Measurements from ENCODE around the gene ST8SIA2.

ST8SIA2 gene, protein sequence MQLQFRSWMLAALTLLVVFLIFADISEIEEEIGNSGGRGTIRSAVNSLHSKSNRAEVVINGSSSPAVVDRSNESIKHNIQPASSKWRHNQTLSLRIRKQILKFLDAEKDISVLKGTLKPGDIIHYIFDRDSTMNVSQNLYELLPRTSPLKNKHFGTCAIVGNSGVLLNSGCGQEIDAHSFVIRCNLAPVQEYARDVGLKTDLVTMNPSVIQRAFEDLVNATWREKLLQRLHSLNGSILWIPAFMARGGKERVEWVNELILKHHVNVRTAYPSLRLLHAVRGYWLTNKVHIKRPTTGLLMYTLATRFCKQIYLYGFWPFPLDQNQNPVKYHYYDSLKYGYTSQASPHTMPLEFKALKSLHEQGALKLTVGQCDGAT

DNA sequence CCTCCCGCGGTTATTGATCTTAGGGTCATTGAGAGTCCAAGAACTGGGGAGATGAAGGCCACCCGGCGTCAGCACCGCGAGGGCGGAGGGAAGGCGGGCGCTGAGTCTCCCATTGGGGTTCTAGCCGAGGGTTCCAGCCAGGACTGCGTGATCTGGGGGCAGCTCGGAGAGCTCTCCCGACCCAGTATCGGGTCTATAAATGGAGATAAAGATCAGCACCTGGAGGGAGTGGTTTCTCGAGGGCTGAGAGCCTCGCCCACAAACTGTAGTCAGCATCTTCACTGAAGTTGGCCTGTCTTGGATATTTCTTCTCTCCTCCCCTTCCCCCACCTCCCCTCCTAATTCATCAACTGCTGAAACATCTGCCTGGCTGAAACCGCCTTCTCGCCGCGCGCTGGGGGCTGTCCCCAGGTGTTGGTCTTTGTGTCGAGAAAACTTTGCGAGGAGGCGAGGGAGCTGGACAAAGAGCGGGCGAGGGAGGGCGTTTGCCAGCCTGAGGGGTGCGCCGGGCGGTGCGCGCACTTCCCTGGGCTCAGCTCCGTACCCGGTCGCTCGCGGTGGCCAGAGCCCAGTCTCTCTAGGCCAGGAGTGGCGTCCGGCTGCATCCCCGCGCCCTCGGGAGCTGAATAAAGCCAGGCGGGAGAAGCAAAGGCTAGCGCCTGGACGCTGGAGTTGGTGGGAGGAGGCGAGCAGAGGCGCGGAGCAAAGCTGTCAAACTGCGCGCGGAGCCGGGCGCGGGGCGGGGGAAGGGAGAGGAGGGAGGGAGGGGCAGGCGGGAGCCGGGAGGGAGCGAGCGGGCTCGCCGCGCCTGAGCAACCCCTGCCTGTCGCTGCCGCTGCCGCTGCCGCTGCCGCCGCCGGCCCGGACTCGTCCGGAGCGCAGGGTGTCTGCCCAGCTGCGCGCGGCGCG lies at the start of gene ST8SIA2:
Gene ST8SIA2, plus strand, starts transcription at position 811 of the 909 bp plus-strand sequence. CDS start 184 bp downstream, outside the sequence.
- H3K27ac ChIP-seq (ENCODE audit: low read depth, low read length): no peak within 1 kb of the TSS
- H3K79me2 ChIP-seq (ENCODE audit: control insufficient read depth, insufficient read depth, low read length, unreplicated experiment): no peaks in the 10 kb centered on the region
- H3K4me3 ChIP-seq (ENCODE audit: low read depth, low read length): no peak within 1 kb of the TSS
- H3K27me3 ChIP-seq (ENCODE audit: insufficient read depth, low read length): peaks cover 50% of the 10 kb centered on the region
- no peak within 1 kb of the TSS for H2AFZ ChIP-seq (ENCODE audit: low read length, unreplicated experiment)
- no peaks in the 10 kb centered on the region for H3K4me1 ChIP-seq (ENCODE audit: control insufficient read depth, insufficient read depth, low read length, unreplicated experiment)
- no peaks in the 10 kb centered on the region for H3K36me3 ChIP-seq (ENCODE audit: insufficient read depth, low read length)

GRCh38 chr15:92343924-92344643 lies 49.6 kb upstream of the ST8SIA2 start:
- Histone ChIP-seq H3K27me3 (ENCODE audit: insufficient read depth, low read length) (no peaks in the 10 kb centered on the region), H3K4me3 (ENCODE audit: low read depth, low read length) (no peak overlapping the region), H3K4me1 (ENCODE audit: control insufficient read depth, insufficient read depth, low read length, unreplicated experiment) (no peaks in the 10 kb centered on the region), H3K36me3 (ENCODE audit: insufficient read depth, low read length) (no peaks in the 10 kb centered on the region), H3K27ac (ENCODE audit: low read depth, low read length) (no peak overlapping the region), H2AFZ (ENCODE audit: low read length, unreplicated experiment) (no peak overlapping the region), H3K79me2 (ENCODE audit: control insufficient read depth, insufficient read depth, low read length, unreplicated experiment) (no peaks in the 10 kb centered on the region)

GRCh38 chr15:92346063-92346462 lies 47.6 kb upstream of the ST8SIA2 start:
- Histone ChIP-seq H3K4me3 (ENCODE audit: low read depth, low read length) (no peak overlapping the region), H3K36me3 (ENCODE audit: insufficient read depth, low read length) (no peaks in the 10 kb centered on the region), H3K27ac (ENCODE audit: low read depth, low read length) (no peak overlapping the region), H2AFZ (ENCODE audit: low read length, unreplicated experiment) (no peak overlapping the region), H3K27me3 (ENCODE audit: insufficient read depth, low read length) (no peaks in the 10 kb centered on the region), H3K4me1 (ENCODE audit: control insufficient read depth, insufficient read depth, low read length, unreplicated experiment) (no peaks in the 10 kb centered on the region), H3K79me2 (ENCODE audit: control insufficient read depth, insufficient read depth, low read length, unreplicated experiment) (no peaks in the 10 kb centered on the region)

- Histone ChIP-seq H3K4me3 (ENCODE audit: low read depth, low read length) (no peak overlapping the region), H3K27ac (ENCODE audit: low read depth, low read length) (no peak overlapping the region), H3K4me1 (ENCODE audit: control insufficient read depth, insufficient read depth, low read length, unreplicated experiment) (no peaks in the 10 kb centered on the region), H3K79me2 (ENCODE audit: control insufficient read depth, insufficient read depth, low read length, unreplicated experiment) (no peaks in the 10 kb centered on the region), H3K27me3 (ENCODE audit: insufficient read depth, low read length) (no peaks in the 10 kb centered on the region), H2AFZ (ENCODE audit: low read length, unreplicated experiment) (no peak overlapping the region), H3K36me3 (ENCODE audit: insufficient read depth, low read length) (no peaks in the 10 kb centered on the region)
These were observed 38.4 kb upstream of the ST8SIA2 start for GRCh38 chr15:92355307-92355706.

DNA sequence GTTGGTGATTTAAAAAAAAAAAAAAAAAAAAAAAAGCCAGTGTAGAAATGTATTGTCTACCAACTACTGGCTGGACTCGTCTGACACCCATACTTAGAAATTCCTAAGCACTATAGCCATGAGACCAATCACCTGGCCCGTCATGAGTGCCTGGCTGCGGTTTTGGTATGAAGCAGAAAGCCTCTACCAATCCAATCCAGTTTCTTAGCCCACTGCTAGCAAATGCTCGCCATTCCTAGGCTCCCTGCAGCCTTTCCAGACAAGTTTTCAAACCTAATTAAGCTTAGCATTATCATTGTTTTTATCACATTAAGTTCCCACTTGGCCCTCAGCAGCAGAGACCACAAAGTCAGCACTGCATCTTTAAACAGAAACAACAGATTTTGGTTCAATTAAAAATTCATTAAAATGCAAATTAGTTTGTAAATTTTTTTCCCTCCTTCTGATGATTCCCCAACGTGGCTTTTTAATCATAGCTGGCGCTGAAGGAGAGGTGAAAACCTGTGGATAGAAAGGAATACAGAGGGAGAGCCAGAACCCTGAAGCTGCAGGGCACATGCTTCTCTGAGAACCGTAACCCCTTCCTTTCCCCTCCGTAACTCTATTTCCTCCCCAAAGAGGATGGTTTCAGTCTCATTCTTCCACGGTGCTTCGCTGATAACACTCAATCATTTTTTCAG lies 32.2 kb upstream of the ST8SIA2 start:
- Histone ChIP-seq H3K4me1 (ENCODE audit: control insufficient read depth, insufficient read depth, low read length, unreplicated experiment) (no peaks in the 10 kb centered on the region), H3K36me3 (ENCODE audit: insufficient read depth, low read length) (no peaks in the 10 kb centered on the region), H3K4me3 (ENCODE audit: low read depth, low read length) (no peak overlapping the region), H3K27ac (ENCODE audit: low read depth, low read length) (no peak overlapping the region), H2AFZ (ENCODE audit: low read length, unreplicated experiment) (no peak overlapping the region), H3K27me3 (ENCODE audit: insufficient read depth, low read length) (no peaks in the 10 kb centered on the region), H3K79me2 (ENCODE audit: control insufficient read depth, insufficient read depth, low read length, unreplicated experiment) (no peaks in the 10 kb centered on the region)

DNA sequence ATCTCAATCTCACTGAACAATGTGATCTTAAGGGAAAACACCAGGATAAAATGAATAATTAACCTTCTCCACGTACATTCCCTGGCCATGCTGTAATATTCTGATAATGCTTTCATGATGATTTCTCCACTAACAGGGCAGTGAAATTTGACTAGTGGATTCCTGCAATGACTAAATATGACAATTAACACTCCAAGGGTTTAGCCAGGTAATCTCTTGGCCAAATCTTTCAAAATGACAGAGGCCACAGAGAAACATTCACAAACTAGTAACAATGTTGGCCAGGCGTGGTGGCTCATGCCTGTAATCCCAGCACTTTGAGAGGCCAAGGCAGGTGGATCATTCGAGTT lies 31.7 kb upstream of the ST8SIA2 start:
- no peaks in the 10 kb centered on the region for H3K27me3 ChIP-seq (ENCODE audit: insufficient read depth, low read length)
- no peaks in the 10 kb centered on the region for H3K4me1 ChIP-seq (ENCODE audit: control insufficient read depth, insufficient read depth, low read length, unreplicated experiment)
- no peak overlapping the region for H2AFZ ChIP-seq (ENCODE audit: low read length, unreplicated experiment)
- H3K27ac ChIP-seq (ENCODE audit: low read depth, low read length): no peak overlapping the region
- no peaks in the 10 kb centered on the region for H3K79me2 ChIP-seq (ENCODE audit: control insufficient read depth, insufficient read depth, low read length, unreplicated experiment)
- no peaks in the 10 kb centered on the region for H3K36me3 ChIP-seq (ENCODE audit: insufficient read depth, low read length)
- no peak overlapping the region for H3K4me3 ChIP-seq (ENCODE audit: low read depth, low read length)

- no peak overlapping the region for H3K4me3 ChIP-seq (ENCODE audit: low read depth, low read length)
- no peaks in the 10 kb centered on the region for H3K27me3 ChIP-seq (ENCODE audit: insufficient read depth, low read length)
- no peaks in the 10 kb centered on the region for H3K36me3 ChIP-seq (ENCODE audit: insufficient read depth, low read length)
- H3K27ac ChIP-seq (ENCODE audit: low read depth, low read length): no peak overlapping the region
- H2AFZ ChIP-seq (ENCODE audit: low read length, unreplicated experiment): no peak overlapping the region
- H3K4me1 ChIP-seq (ENCODE audit: control insufficient read depth, insufficient read depth, low read length, unreplicated experiment): no peaks in the 10 kb centered on the region
- H3K79me2 ChIP-seq (ENCODE audit: control insufficient read depth, insufficient read depth, low read length, unreplicated experiment): no peaks in the 10 kb centered on the region
These were observed 28.6 kb upstream of the ST8SIA2 start for GRCh38 chr15:92365084-92365483.

DNA sequence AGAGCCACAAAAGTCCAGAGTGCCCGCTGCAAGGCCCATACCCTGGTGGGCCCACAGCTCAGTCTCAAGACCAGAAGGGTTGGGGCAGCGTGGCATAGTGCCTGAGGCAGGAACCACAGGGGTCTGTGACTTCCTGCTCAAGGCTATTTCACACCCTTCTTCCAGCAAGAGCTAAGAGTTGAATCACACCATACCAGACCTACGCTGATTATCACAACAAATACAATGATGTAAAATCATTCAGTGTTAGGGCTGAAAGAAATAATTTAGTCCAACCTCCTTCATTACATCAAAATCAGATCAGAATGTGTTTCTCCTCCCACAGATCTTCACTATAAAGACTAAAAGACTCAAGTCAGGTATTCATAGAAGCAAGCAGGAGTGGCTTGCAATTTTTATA lies 27.8 kb upstream of the ST8SIA2 start:
- H3K27ac ChIP-seq (ENCODE audit: low read depth, low read length): no peak overlapping the region
- H3K79me2 ChIP-seq (ENCODE audit: control insufficient read depth, insufficient read depth, low read length, unreplicated experiment): no peaks in the 10 kb centered on the region
- no peaks in the 10 kb centered on the region for H3K4me1 ChIP-seq (ENCODE audit: control insufficient read depth, insufficient read depth, low read length, unreplicated experiment)
- H3K27me3 ChIP-seq (ENCODE audit: insufficient read depth, low read length): no peaks in the 10 kb centered on the region
- no peaks in the 10 kb centered on the region for H3K36me3 ChIP-seq (ENCODE audit: insufficient read depth, low read length)
- no peak overlapping the region for H2AFZ ChIP-seq (ENCODE audit: low read length, unreplicated experiment)
- no peak overlapping the region for H3K4me3 ChIP-seq (ENCODE audit: low read depth, low read length)

- Histone ChIP-seq H3K27me3 (ENCODE audit: insufficient read depth, low read length) (no peaks in the 10 kb centered on the region), H3K27ac (ENCODE audit: low read depth, low read length) (no peak overlapping the region), H2AFZ (ENCODE audit: low read length, unreplicated experiment) (no peak overlapping the region), H3K4me3 (ENCODE audit: low read depth, low read length) (no peak overlapping the region), H3K4me1 (ENCODE audit: control insufficient read depth, insufficient read depth, low read length, unreplicated experiment) (no peaks in the 10 kb centered on the region), H3K79me2 (ENCODE audit: control insufficient read depth, insufficient read depth, low read length, unreplicated experiment) (no peaks in the 10 kb centered on the region), H3K36me3 (ENCODE audit: insufficient read depth, low read length) (no peaks in the 10 kb centered on the region)
These were observed 27.3 kb upstream of the ST8SIA2 start for GRCh38 chr15:92366381-92366780.

DNA sequence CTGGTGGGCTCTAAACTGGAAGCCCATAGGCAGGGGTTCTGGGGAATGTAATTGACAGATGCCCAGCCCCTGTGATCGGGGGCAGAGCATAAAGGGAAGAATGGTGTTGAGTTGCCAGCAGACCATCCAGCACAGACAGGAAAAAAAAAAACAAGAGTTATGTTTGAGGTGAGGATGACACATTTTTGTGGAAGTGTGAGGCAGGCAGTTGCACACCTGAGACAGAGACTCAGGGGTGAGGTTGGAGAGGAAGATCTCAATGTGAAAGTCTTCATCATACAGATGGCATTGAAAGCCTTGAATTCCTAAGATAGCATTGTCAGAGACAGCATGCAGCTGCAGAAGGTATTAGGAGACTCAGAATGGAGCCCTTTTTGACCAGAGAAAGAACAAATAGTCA lies 18.6 kb upstream of the ST8SIA2 start:
- no peaks in the 10 kb centered on the region for H3K27me3 ChIP-seq (ENCODE audit: insufficient read depth, low read length)
- no peak overlapping the region for H3K27ac ChIP-seq (ENCODE audit: low read depth, low read length)
- H3K79me2 ChIP-seq (ENCODE audit: control insufficient read depth, insufficient read depth, low read length, unreplicated experiment): no peaks in the 10 kb centered on the region
- no peak overlapping the region for H3K4me3 ChIP-seq (ENCODE audit: low read depth, low read length)
- no peaks in the 10 kb centered on the region for H3K36me3 ChIP-seq (ENCODE audit: insufficient read depth, low read length)
- no peaks in the 10 kb centered on the region for H3K4me1 ChIP-seq (ENCODE audit: control insufficient read depth, insufficient read depth, low read length, unreplicated experiment)
- no peak overlapping the region for H2AFZ ChIP-seq (ENCODE audit: low read length, unreplicated experiment)
